ENCODE measurements around the gene FOXP1. TPM values are rescaled to one million over a fixed set of nuclear protein-coding genes. Genes with fewer than 3 reads are reported as not detected.
A peak's percentile ranks its signal among the peaks of the same experiment; 100 is the strongest.

FOXP1 gene
- total and polyA plus RNA-seq, 2 of the 8 experiments (the other 6 are each of a cell fraction or from before 2014, with no cell fraction given) = 13.9 to 25.4 TPM

MicroRNA genes within 50 kb of the gene (microRNA counts, 767-probe panel; counts per million panel counts)
- microRNA hsa-miR-1284 = 879 counts per million, percentile 95 among the panel's probes with 10 or more counts

Small RNA genes within 50 kb of the gene (microRNA-seq; reads per million reads assigned to microRNA genes)
- 0.23 to 2.0 reads per million in 2 experiments for gene MIR1284 (ENCODE audit: borderline microRNAs expressed in 2 of 2, borderline number of aligned reads in 2 of 2, borderline replicate concordance in 1 of 2)

Small RNA genes within 50 kb of the gene (small RNA-seq; reads per million reads assigned to genes)
- gene MIR1284 (ENCODE audit: insufficient read depth) = 4.5 reads per million, percentile 57 among the genes with 10 or more reads in this experiment

Other genes with a start within 250 kb of the FOXP1 start
- 14.3 and 17.0 TPM in 2 replicates for gene EIF4E3, start 141.7 kb upstream of the FOXP1 start, total RNA-seq (2021; fragmentation: NEBNext Ultra II Directional; extraction: Animal tissue kit (Norgen Biotek cat#: 25700))
- 2.8 and 5.2 TPM in 2 replicates for gene EIF4E3, start 141.7 kb upstream of the FOXP1 start, polyA plus RNA-seq (2011; rRNA removed)
- 12.5 and 13.8 TPM in 2 replicates for gene GPR27, start 170.1 kb upstream of the FOXP1 start, total RNA-seq (2021; fragmentation: NEBNext Ultra II Directional; extraction: Animal tissue kit (Norgen Biotek cat#: 25700))
- 10.7 and 11.3 TPM in 2 replicates for gene GPR27, start 170.1 kb upstream of the FOXP1 start, polyA plus RNA-seq (2011; rRNA removed)
- 1.8 and 2.0 TPM in 2 replicates for gene PROK2, start 201.4 kb upstream of the FOXP1 start, total RNA-seq (2021; fragmentation: NEBNext Ultra II Directional; extraction: Animal tissue kit (Norgen Biotek cat#: 25700))
- 0.24 and 0.50 TPM in 2 replicates for gene PROK2, start 201.4 kb upstream of the FOXP1 start, polyA plus RNA-seq (2011; rRNA removed)

All from H1 (cell line).